Activated T-helper 2 cell treated with anti-CD3 and anti-CD28 coated beads, Interferon-gamma antibody, Interleukin-2, Interleukin-4, amounts not matched to agents 10 μg/mL and 5 μg/mL and 100 μg/mL, durations not matched to agents 14 hours and 24 hours and 36 hours (primary cell): Measurements from ENCODE around the gene KIAA0232. TPM values are rescaled to one million over a fixed set of nuclear protein-coding genes. Genes with fewer than 3 reads are reported as not detected.

Experiments
- DNase-seq: peaks from one replicate; pipeline ENCODE4 v3.0.0; 2021; ENCODE audit warnings: low spot score
- H3K27ac Mint-ChIP-seq: one replicate; pipeline ENCODE4 v1.8.0; 2021; ENCODE audit warnings: mixed read lengths
- H3K27me3 Mint-ChIP-seq: one replicate; pipeline ENCODE4 v1.8.0; 2021; ENCODE audit warnings: low read depth, mixed read lengths
- H3K36me3 Mint-ChIP-seq: one replicate; pipeline ENCODE4 v1.8.0; 2021; ENCODE audit warnings: low read depth, mixed read lengths
- H3K4me1 Mint-ChIP-seq: one replicate; pipeline ENCODE4 v1.8.0; 2021; ENCODE audit warnings: low read depth, mixed read lengths
- H3K4me3 Mint-ChIP-seq: one replicate; pipeline ENCODE4 v1.8.0; 2021; ENCODE audit warnings: low read depth, mild to moderate bottlenecking, moderate library complexity, mixed read lengths
- H3K9me3 Mint-ChIP-seq: one replicate; pipeline ENCODE4 v1.8.0; 2021; ENCODE audit warnings: mixed read lengths
- intact Hi-C: fragments of 100-400 bp; cut with micrococcal nuclease; formaldehyde crosslinking; loops from one replicate; pipeline ENCODE4 v1.15.1; 2023
- total RNA-seq: library from RNA; stranded (reverse); gene quantifications from 2 replicates; pipeline ENCODE4 v1.2.3, GENCODE V29; 2022

Gene KIAA0232
- total RNA-seq, 1 donor from 2014 or later: 13.6 TPM

GRCh38 chr4:6920171-6920570 is 137.6 kb downstream of the KIAA0232 start:
- Mint-ChIP-seq H3K9me3 (no peaks in the 10 kb centered on the region), H3K4me3 (no peak overlapping the region), H3K27me3 (no peaks in the 10 kb centered on the region), H3K4me1 (peaks cover 40% of the 10 kb centered on the region), H3K27ac (no peak overlapping the region), H3K36me3 (peaks cover 37% of the 10 kb centered on the region)
- DNase-seq: no peak
- intact Hi-C loops: no loop called here

- Mint-ChIP-seq H3K27me3 (no peaks in the 10 kb centered on the region), H3K36me3 (peaks cover 56% of the 10 kb centered on the region), H3K27ac (no peak overlapping the region), H3K4me1 (peaks cover 42% of the 10 kb centered on the region), H3K9me3 (no peaks in the 10 kb centered on the region), H3K4me3 (no peak overlapping the region)
- intact Hi-C loops: no loop called here
- no peak for DNase-seq
These were observed 141.0 kb downstream of the KIAA0232 start for GRCh38 chr4:6923507-6923906.

- Mint-ChIP-seq H3K4me1 (peaks cover 40% of the 10 kb centered on the region), H3K27me3 (no peaks in the 10 kb centered on the region), H3K9me3 (no peaks in the 10 kb centered on the region), H3K27ac (no peak overlapping the region), H3K4me3 (no peak overlapping the region), H3K36me3 (peaks cover 57% of the 10 kb centered on the region)
- DNase-seq: no peak
- intact Hi-C loops: no loop called here
These were observed 141.8 kb downstream of the KIAA0232 start for GRCh38 chr4:6924361-6924779.

- H3K27ac Mint-ChIP-seq: peak overlapping the region; percentile 14
- H3K9me3 Mint-ChIP-seq: no peaks in the 10 kb centered on the region
- peak overlapping the region; percentile 2 for H3K4me3 Mint-ChIP-seq
- no peaks in the 10 kb centered on the region for H3K27me3 Mint-ChIP-seq
- intact Hi-C loops: loop anchor here (1.0 to 5.0 kb wide), 3 partner anchors 21 to 62 kb away; no protein-coding TSS in a partner anchor
- peaks cover 41% of the 10 kb centered on the region for H3K4me1 Mint-ChIP-seq
- no peak for DNase-seq
- peaks cover 57% of the 10 kb centered on the region for H3K36me3 Mint-ChIP-seq
These were observed 142.9 kb downstream of the KIAA0232 start for GRCh38 chr4:6925357-6925836.

DNA sequence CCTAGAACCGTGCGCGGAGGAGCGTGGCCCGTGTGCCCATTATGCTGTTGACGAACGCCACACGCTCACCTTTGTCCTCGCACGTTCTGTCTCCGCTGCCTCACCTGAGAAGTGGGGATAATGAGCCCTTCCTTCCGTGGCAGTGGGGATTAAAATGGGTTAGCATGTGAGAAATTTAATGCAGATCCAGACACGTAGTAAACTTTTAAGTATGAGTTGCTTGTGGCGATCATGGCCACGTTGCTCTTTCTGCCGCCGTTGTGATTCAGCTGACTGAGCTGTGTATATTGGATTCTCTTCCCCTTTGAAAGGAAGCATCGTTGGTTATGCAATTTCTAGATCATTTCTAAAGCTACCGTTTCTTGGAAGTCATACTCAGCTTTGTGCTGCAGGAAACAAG is 143.6 kb downstream of the KIAA0232 start:
- peaks cover 40% of the 10 kb centered on the region for H3K4me1 Mint-ChIP-seq
- peak overlapping the region; percentile 15 for H3K27ac Mint-ChIP-seq
- DNase-seq: no peak
- H3K4me3 Mint-ChIP-seq: peak overlapping the region; percentile 62
- H3K9me3 Mint-ChIP-seq: no peaks in the 10 kb centered on the region
- H3K36me3 Mint-ChIP-seq: peaks cover 56% of the 10 kb centered on the region
- H3K27me3 Mint-ChIP-seq: no peaks in the 10 kb centered on the region
- intact Hi-C loops: loop anchor here (2.0 to 5.0 kb wide), 3 partner anchors 17 to 61 kb away; partner anchors contain the start of gene TBC1D14

DNA sequence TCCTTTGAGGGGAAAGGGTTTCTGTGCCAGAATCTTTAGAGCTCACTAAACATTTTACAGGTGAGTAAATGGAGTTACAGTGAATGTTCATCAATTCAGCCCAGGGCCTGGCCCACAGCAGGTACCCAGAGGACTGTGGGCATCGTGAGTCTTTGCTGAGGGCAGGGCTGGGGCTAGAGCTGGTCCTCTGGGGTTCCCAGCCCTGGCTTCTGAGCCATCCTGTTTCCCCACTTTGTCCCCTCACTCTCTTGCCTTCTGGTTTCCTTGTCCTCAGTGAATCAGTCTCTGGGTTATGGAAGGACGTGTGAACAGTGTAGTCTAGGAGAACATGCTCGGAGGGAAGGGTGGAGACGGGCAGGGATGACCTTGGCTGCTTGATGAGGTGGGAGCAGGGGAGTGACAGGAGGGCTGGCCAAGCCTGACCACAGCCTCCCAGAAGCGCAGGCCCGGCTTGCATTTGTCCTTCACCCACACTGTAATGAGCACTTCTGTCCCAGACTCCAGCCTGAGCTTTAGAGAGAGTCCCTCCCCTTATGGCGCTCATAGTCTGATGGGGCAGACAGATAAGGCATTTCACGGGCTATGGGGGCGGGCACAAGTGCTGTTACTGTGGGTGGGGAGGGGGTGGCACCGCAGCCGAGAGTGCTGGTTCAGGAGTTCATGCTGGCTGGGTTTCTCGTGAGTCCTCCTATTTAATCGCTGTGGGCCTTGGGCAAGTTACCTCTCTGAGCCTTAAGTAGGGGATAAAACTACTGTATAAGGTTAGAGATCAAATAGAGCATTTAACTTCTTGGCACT is 144.4 kb downstream of the KIAA0232 start:
- DNase-seq: peak; percentile 48
- Mint-ChIP-seq H3K36me3 (peaks cover 59% of the 10 kb centered on the region), H3K4me1 (peaks cover 39% of the 10 kb centered on the region), H3K27me3 (no peaks in the 10 kb centered on the region), H3K9me3 (no peaks in the 10 kb centered on the region), H3K27ac (peak overlapping the region; percentile 36), H3K4me3 (peak overlapping the region; percentile 62)
- intact Hi-C loops: loop anchor here (1.0 to 5.0 kb wide), 4 partner anchors 15 to 60 kb away; partner anchors contain the start of gene TBC1D14

DNA sequence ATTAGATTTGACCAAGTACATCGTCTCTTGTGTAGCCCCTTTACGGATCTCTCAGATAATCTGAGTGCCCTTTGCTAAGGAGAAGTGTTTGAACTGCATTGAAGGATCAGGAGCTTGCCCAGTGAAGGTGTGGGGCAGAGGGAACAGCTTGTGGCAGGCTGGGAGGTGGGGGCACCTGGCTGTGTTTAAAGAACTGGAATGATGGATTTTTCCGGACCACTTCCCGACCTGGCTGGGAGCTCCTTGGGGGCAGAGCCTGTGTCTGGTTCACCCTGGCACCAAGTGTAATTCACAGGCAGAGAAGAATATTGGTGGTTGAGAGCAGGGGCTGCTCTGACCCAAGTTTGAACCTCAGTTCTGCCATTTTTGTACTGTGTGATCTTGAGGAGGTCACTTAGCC is 145.6 kb downstream of the KIAA0232 start:
- Mint-ChIP-seq H3K9me3 (no peaks in the 10 kb centered on the region), H3K4me3 (no peak overlapping the region), H3K4me1 (peaks cover 38% of the 10 kb centered on the region), H3K27ac (no peak overlapping the region), H3K27me3 (no peaks in the 10 kb centered on the region), H3K36me3 (peaks cover 59% of the 10 kb centered on the region)
- intact Hi-C loops: loop anchor here (5.0 kb wide), 2 partner anchors 44 to 59 kb away; no protein-coding TSS in a partner anchor
- no peak for DNase-seq

DNA sequence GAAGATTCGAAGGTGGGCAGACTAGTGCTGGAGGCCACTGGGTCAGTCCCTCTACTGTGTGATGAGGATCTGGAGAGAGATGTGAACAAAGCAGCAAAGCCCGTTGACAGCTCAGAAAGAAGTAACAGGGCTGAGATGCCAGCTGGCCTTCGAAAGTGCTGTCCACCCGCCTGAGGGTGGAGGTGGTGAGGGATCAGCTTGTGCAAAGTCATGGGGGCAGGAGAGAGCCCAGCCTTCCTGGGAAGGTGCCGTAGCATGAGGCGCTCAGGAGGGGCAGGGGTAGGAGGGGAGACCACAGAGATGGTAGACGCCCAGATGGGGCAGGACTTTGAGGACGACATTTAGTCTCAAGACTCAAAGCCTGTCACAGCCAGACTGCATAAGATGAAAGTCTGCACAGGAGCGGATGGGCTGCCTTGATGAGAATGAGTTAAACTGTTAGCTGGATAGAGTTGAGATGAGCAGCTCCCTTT is 146.8 kb downstream of the KIAA0232 start:
- Mint-ChIP-seq H3K27ac (no peak overlapping the region), H3K36me3 (peaks cover 58% of the 10 kb centered on the region), H3K4me3 (no peak overlapping the region), H3K9me3 (no peaks in the 10 kb centered on the region), H3K4me1 (peaks cover 41% of the 10 kb centered on the region), H3K27me3 (no peaks in the 10 kb centered on the region)
- intact Hi-C loops: loop anchor here (5.0 kb wide), 2 partner anchors 43 to 58 kb away; no protein-coding TSS in a partner anchor
- no peak for DNase-seq

DNA sequence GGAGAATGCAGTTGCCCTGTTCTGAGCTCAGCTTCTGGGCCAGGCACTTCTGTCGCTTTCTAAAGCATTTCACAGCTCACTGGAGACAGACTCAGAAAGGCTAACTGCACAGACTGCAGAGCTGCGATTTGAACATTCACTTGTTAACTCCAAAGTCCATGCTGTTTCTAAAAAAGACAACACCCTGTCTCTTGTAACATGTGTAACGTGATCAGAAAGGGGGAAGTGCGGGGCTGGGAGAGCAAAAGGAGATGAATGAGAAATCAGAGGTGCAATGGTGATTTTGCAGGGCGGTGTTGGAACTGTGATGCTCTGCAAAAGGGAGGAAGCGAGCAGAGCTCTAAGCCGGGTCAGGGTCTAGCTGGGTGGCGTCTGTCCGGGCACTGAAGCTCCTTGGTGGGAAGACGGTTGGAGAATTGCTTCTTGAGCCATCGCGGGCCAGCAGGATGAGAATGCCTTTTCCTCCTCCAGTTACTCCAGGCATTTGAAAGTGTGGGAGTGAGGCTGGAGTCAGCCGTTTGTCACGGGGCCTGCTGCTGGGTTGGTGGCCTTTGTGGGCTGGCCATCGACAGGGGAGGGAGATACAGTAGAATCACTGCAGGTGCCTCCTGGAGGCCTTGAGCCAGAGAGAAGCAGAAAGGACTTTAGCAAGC is 147.4 kb downstream of the KIAA0232 start:
- DNase-seq: no peak
- Mint-ChIP-seq H3K36me3 (peaks cover 53% of the 10 kb centered on the region), H3K9me3 (no peaks in the 10 kb centered on the region), H3K27me3 (no peaks in the 10 kb centered on the region), H3K4me3 (no peak overlapping the region), H3K4me1 (peaks cover 38% of the 10 kb centered on the region), H3K27ac (no peak overlapping the region)
- intact Hi-C loops: loop anchor here (5.0 kb wide), 2 partner anchors 42 to 57 kb away; no protein-coding TSS in a partner anchor

- intact Hi-C loops: no loop called here
- Mint-ChIP-seq H3K4me3 (no peak overlapping the region), H3K9me3 (no peaks in the 10 kb centered on the region), H3K27ac (no peak overlapping the region), H3K27me3 (no peaks in the 10 kb centered on the region), H3K4me1 (peaks cover 15% of the 10 kb centered on the region), H3K36me3 (peaks cover 43% of the 10 kb centered on the region)
- no peak for DNase-seq
These were observed 149.9 kb downstream of the KIAA0232 start for GRCh38 chr4:6932475-6932874.

- H3K4me1 Mint-ChIP-seq: peaks cover 11% of the 10 kb centered on the region
- peaks cover 45% of the 10 kb centered on the region for H3K36me3 Mint-ChIP-seq
- H3K9me3 Mint-ChIP-seq: no peaks in the 10 kb centered on the region
- no peaks in the 10 kb centered on the region for H3K27me3 Mint-ChIP-seq
- DNase-seq: no peak
- no peak overlapping the region for H3K4me3 Mint-ChIP-seq
- intact Hi-C loops: no loop called here
- no peak overlapping the region for H3K27ac Mint-ChIP-seq
These were observed 150.4 kb downstream of the KIAA0232 start for GRCh38 chr4:6932918-6933317.
